GM12878 (cell line): ENCODE data around the gene SARM1. TPM values are rescaled to one million over a fixed set of nuclear protein-coding genes. Genes with fewer than 3 reads are reported as not detected.
"Not testable (repeated sequence)": the region's sequence is repeated elsewhere in the genome, so short reads cannot be mapped to it uniquely, and the experiment has no call there.

Experiments
- ATAC-seq: fragments of 200-7000 bp; cut with Tn5 transposase; 3 replicates; pipeline ENCODE4 v1.9.1; 2020; ENCODE audit warnings: mild to moderate bottlenecking, moderate library complexity
- BruUV-seq: library from RNA; stranded (reverse); fragments of 400-500 nt; replicated peaks from 2 replicates; lab custom pipeline; 2021; lab: Mats Ljungman, UMichigan
- CTCF ChIA-PET: fragments of 300-600 bp; sonication (Branson Sonifier 250); formaldehyde crosslinking; extraction: SDS; loops from one replicate; lab custom pipeline; 2021; ENCODE audit warnings: inconsistent platforms; lab: Yijun Ruan, JAX
- POLR2A ChIA-PET: fragments of 350-600 bp; formaldehyde crosslinking; extraction: SDS; loops from one replicate; lab custom pipeline; 2021; ENCODE audit warnings: inconsistent platforms; lab: Charles Lee
- RAD21 ChIA-PET: fragments of 300-600 bp; sonication (Branson Sonifier 250); formaldehyde crosslinking; loops from one replicate; lab custom pipeline; 2023; ENCODE audit warnings: antibody characterized with exemption; ENCODE audit not compliant: unreplicated experiment; lab: Charles Lee
- SMC1A ChIA-PET: fragments of 300-600 bp; sonication (Branson Sonifier 250); formaldehyde crosslinking; loops from one replicate; lab custom pipeline; 2023; ENCODE audit not compliant: unreplicated experiment, uncharacterized antibody; lab: Charles Lee
- DNase-seq: peaks from one replicate; pipeline ENCODE4 v3.0.0-alpha.2; 2011; ENCODE audit warnings: low read depth, low spot score
- FAIRE-seq: peaks from 3 replicates; lab custom pipeline; 2011; peaks lifted over from hg19 to GRCh38; lab: Jason Lieb, UNC
- H2AFZ ChIP-seq: 2 replicates; pipeline ENCODE4 v1.6.0; 2011; ENCODE audit warnings: low read depth, low read length, control low read depth; ENCODE audit not compliant: control insufficient read depth
- H3K27ac ChIP-seq: 2 replicates; pipeline ENCODE4 v1.5.1; 2011; ENCODE audit warnings: control low read depth; ENCODE audit not compliant: control insufficient read depth, insufficient read depth
- H3K27me3 ChIP-seq, 2 experiments: replicated peaks in 1 of 2; 2 replicates each; pipeline versions ENCODE4 v1.6.0 to v1.6.1; 2011; ENCODE audit warnings: low read length in 1 of 2; ENCODE audit not compliant: control insufficient read depth in 2 of 2, insufficient read depth in 2 of 2
- H3K36me3 ChIP-seq, 2 experiments: 2 replicates each; pipeline ENCODE4 v1.5.1; 2011; ENCODE audit warnings: low read length in 1 of 2; ENCODE audit not compliant: control insufficient read depth in 2 of 2, insufficient read depth in 2 of 2
- H3K4me1 ChIP-seq: 2 replicates; pipeline ENCODE4 v1.6.1; 2011; ENCODE audit warnings: mild to moderate bottlenecking, low read length, moderate library complexity, mixed read lengths; ENCODE audit not compliant: control insufficient read depth, insufficient read depth
- H3K4me2 ChIP-seq: 2 replicates; pipeline ENCODE4 v1.6.0; 2011; ENCODE audit warnings: control low read depth; ENCODE audit not compliant: control insufficient read depth, insufficient read depth
- H3K4me3 ChIP-seq: fragments of 200-600 bp; sonication (generic); 2 replicates; pipeline ENCODE4 v1.5.1; 2016
- H3K79me2 ChIP-seq: 2 replicates; pipeline ENCODE4 v1.6.0; 2011; ENCODE audit warnings: low read length; ENCODE audit not compliant: control insufficient read depth, insufficient read depth
- H3K9ac ChIP-seq: 2 replicates; pipeline ENCODE4 v1.8.0; 2011; ENCODE audit warnings: low read length, control low read depth, mixed read lengths; ENCODE audit not compliant: control insufficient read depth, insufficient read depth
- H3K9me3 ChIP-seq: replicated peaks from 3 replicates; pipeline ENCODE4 v1.5.1; 2011; ENCODE audit warnings: mild to moderate bottlenecking, low read length; ENCODE audit not compliant: control insufficient read depth, insufficient read depth
- H4K20me1 ChIP-seq: 2 replicates; pipeline ENCODE4 v1.6.0; 2011; ENCODE audit not compliant: control insufficient read depth, insufficient read depth
- GATAD2B ChIP-seq: fragments of 450-650 bp; conservative IDR thresholded peaks from 2 replicates; pipeline ENCODE4 v1.6.1; 2017; ENCODE audit warnings: low read depth, mild to moderate bottlenecking, moderate library complexity
- JUND ChIP-seq: IDR thresholded peaks from 2 replicates; pipeline ENCODE4 v1.6.1; 2012; ENCODE audit warnings: low read depth, mild to moderate bottlenecking, low read length, improper control_type of control experiment, moderate library complexity
- MEF2B ChIP-seq: fragments of 450-650 bp; IDR thresholded peaks from 2 replicates; pipeline ENCODE4 v1.6.1; 2018; ENCODE audit warnings: mild to moderate bottlenecking, moderate library complexity; ENCODE audit not compliant: partially characterized antibody, poor library complexity, severe bottlenecking
- MXI1 ChIP-seq: fragments of 150-350 bp; IDR thresholded peaks from 2 replicates; pipeline ENCODE4 v1.6.1; 2011; ENCODE audit warnings: low read depth, mild to moderate bottlenecking, inconsistent platforms, low read length, improper control_type of control experiment
- MYC ChIP-seq: IDR thresholded peaks from 2 replicates; pipeline ENCODE4 v1.6.1; 2011; ENCODE audit warnings: mild to moderate bottlenecking, low read length, moderate library complexity, inconsistent platforms; ENCODE audit not compliant: insufficient read depth, insufficient replicate concordance, insufficient read length, severe bottlenecking
- NFYA ChIP-seq: IDR thresholded peaks from 2 replicates; pipeline ENCODE4 v1.6.1; 2011; ENCODE audit warnings: low read depth, mild to moderate bottlenecking, low read length, improper control_type of control experiment, borderline replicate concordance
- NFYB ChIP-seq: IDR thresholded peaks from 2 replicates; pipeline ENCODE4 v1.6.1; 2011; ENCODE audit warnings: low read depth, mild to moderate bottlenecking, low read length, improper control_type of control experiment, moderate library complexity; ENCODE audit not compliant: insufficient read depth
- PAX8 ChIP-seq: fragments of 450-650 bp; IDR thresholded peaks from 2 replicates; pipeline ENCODE4 v1.6.1; 2017; ENCODE audit warnings: mild to moderate bottlenecking, moderate library complexity
- SP1 ChIP-seq: IDR thresholded peaks from one replicate; pipeline ENCODE4 v1.6.1; 2011; ENCODE audit warnings: low read depth, low read length
- SPI1 ChIP-seq: IDR thresholded peaks from 2 replicates; pipeline ENCODE4 v1.6.1; 2011; ENCODE audit warnings: low read depth, mild to moderate bottlenecking, low read length, moderate library complexity, borderline replicate concordance; ENCODE audit not compliant: insufficient read depth
- USF2 ChIP-seq: IDR thresholded peaks from 2 replicates; pipeline ENCODE4 v1.6.1; 2011; ENCODE audit warnings: low read depth, low read length, improper control_type of control experiment, borderline replicate concordance
- WGBS: methylation state at CpG from one replicate; pipeline ENCODE4 v1.1.6; 2016; ENCODE audit warnings: low lambda C conversion rate; ENCODE audit not compliant: insufficient replicate concordance, insufficient coverage; ENCODE audit errors: missing lambda C conversion rate; 5-methylcytosine and 5-hydroxymethylcytosine counted together
- in situ Hi-C: fragments of 300-500 bp; cut with MboI; formaldehyde crosslinking; loops from 9 replicates; pipeline ENCODE4 v1.14.3; 2018; ENCODE audit warnings: mixed read lengths
- intact Hi-C: fragments of 100-400 bp; cut with micrococcal nuclease; formaldehyde crosslinking; loops from one replicate; pipeline ENCODE4 v1.14.2; 2022; ENCODE audit not compliant: unreplicated experiment
- polyA plus RNA-seq, 11 experiments: library from polyadenylated mRNA; depleted of rRNA in 4 of 11; unstranded in 6 of 11; stranded (reverse) in 5 of 11; fragments of >200 nt; fragmentation: Nextera tagmentation in 4 of 11; fragmentation: Illumina TruSeq in 1 of 11; extraction: Ambion mirVana in 4 of 11; extraction: Trizol in 1 of 11; gene quantifications; 1 replicate in 1 of 11; 2 replicates in 10 of 11; pipeline versions ENCODE4 v1.2.1 to v1.2.3, GENCODE V29; 2011 to 2016; ENCODE audit warnings: inconsistent platforms in 2 of 11, missing spikeins in 2 of 11, low read depth in 1 of 11
- total RNA-seq, 4 experiments: library from RNA; depleted of rRNA in 3 of 4; stranded (reverse); fragments of >200 nt in 3 of 4; fragmentation: Illumina TruSeq in 1 of 4; extraction: Trizol in 1 of 4; gene quantifications; 2 replicates each; pipeline versions ENCODE4 v1.2.1 to v1.2.3, GENCODE V29; 2013 to 2021
- TF ChIP-seq, protein P1 (sequence below): fragments of 450-650 bp; IDR thresholded peaks from 2 replicates; pipeline ENCODE4 v1.6.1; 2017; ENCODE audit warnings: mild to moderate bottlenecking, moderate library complexity

Gene SARM1
- total and polyA plus RNA-seq, 10 of the 15 experiments (the other 5 are each of a cell fraction or from before 2014, with no cell fraction given) = 0.56 to 25.3 (median 11.9) TPM

- WGBS = 76% methylated on average over 4 of the region's 4 CpGs
- FAIRE-seq, intact Hi-C loops: not testable (repeated sequence)
Measured at GRCh38 chr17:28427982-28428381, 56.5 kb downstream of the SARM1 start.

DNA sequence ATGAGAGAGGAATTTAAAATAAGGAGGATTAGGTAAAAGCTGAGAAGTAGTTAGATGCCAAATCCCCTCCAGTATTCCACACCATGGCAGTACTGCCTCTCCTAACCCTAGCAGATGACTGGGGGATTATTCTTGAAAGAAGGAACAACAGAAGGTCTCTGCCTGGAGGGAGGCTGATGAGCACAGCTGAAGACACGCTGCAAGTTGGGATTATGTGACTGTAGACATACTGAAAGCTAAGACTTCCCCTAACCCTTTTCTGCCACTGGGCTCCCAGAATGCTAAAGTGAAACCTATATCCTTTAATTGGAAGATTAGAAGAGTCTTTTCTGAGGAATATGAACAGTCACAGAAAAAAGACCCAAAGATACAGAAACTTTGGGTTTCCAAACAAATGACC is 62.2 kb downstream of the SARM1 start:
- CTCF ChIA-PET = interaction anchor here (0.6 kb wide), 1 partner anchor 12 kb away, joined by 3 read pairs; no protein-coding TSS in a partner anchor
- BruUV-seq = no TSS peak
- DNase-seq = no peak
- no peak overlapping the region for H3K4me2 ChIP-seq
- 0% methylated on average over 1 of the region's 1 CpG for WGBS
- no peaks in the 10 kb centered on the region for H3K9me3 ChIP-seq
- H3K27me3 ChIP-seq = no peaks in the 10 kb centered on the region
- no peak for FAIRE-seq
- no peaks in the 10 kb centered on the region for H4K20me1 ChIP-seq
- no peaks in the 10 kb centered on the region for H3K79me2 ChIP-seq
- in situ Hi-C loops = no loop called here
- no peak overlapping the region for H3K9ac ChIP-seq
- POLR2A ChIA-PET = interaction anchor here (0.6 kb wide), 1 partner anchor 11 kb away, joined by 5 read pairs; no protein-coding TSS in a partner anchor
- SMC1A ChIA-PET = no interaction called here
- H3K27ac ChIP-seq = no peak overlapping the region
- no peaks in the 10 kb centered on the region for H3K36me3 ChIP-seq
- no peak overlapping the region for H3K4me3 ChIP-seq
- H3K4me1 ChIP-seq = no peaks in the 10 kb centered on the region
- intact Hi-C loops = loop anchor here (10.0 kb wide), 1 partner anchor 59 kb away; the partner anchor contains the start of genes SARM1 and VTN
- no peak overlapping the region for H2AFZ ChIP-seq
- RAD21 ChIA-PET = no interaction called here
- ATAC-seq = no peak
- TF ChIP-seq SP1 (no peak), MXI1 (no peak), NFYB (no peak), MEF2B (no peak), NFYA (no peak), MYC (no peak), USF2 (no peak), SPI1 (no peak), PAX8 (no peak), JUND (no peak), GATAD2B (no peak)
- TF ChIP-seq, protein P1, sequence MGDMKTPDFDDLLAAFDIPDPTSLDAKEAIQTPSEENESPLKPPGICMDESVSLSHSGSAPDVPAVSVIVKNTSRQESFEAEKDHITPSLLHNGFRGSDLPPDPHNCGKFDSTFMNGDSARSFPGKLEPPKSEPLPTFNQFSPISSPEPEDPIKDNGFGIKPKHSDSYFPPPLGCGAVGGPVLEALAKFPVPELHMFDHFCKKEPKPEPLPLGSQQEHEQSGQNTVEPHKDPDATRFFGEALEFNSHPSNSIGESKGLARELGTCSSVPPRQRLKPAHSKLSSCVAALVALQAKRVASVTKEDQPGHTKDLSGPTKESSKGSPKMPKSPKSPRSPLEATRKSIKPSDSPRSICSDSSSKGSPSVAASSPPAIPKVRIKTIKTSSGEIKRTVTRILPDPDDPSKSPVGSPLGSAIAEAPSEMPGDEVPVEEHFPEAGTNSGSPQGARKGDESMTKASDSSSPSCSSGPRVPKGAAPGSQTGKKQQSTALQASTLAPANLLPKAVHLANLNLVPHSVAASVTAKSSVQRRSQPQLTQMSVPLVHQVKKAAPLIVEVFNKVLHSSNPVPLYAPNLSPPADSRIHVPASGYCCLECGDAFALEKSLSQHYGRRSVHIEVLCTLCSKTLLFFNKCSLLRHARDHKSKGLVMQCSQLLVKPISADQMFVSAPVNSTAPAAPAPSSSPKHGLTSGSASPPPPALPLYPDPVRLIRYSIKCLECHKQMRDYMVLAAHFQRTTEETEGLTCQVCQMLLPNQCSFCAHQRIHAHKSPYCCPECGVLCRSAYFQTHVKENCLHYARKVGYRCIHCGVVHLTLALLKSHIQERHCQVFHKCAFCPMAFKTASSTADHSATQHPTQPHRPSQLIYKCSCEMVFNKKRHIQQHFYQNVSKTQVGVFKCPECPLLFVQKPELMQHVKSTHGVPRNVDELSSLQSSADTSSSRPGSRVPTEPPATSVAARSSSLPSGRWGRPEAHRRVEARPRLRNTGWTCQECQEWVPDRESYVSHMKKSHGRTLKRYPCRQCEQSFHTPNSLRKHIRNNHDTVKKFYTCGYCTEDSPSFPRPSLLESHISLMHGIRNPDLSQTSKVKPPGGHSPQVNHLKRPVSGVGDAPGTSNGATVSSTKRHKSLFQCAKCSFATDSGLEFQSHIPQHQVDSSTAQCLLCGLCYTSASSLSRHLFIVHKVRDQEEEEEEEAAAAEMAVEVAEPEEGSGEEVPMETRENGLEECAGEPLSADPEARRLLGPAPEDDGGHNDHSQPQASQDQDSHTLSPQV = no peak

More at GRCh38 chr17:28427982-28428381, 56.5 kb downstream of the SARM1 start:
- ATAC-seq, H3K79me2 ChIP-seq, H3K4me2 ChIP-seq, H3K27ac ChIP-seq, H3K9ac ChIP-seq, SMC1A ChIA-PET, CTCF ChIA-PET, DNase-seq, H2AFZ ChIP-seq, RAD21 ChIA-PET, BruUV-seq, H3K27me3 ChIP-seq, H3K9me3 ChIP-seq, H3K4me3 ChIP-seq, in situ Hi-C loops, H3K36me3 ChIP-seq, POLR2A ChIA-PET, H4K20me1 ChIP-seq, H3K4me1 ChIP-seq: not testable (repeated sequence)
